Left hindlimb (tissue), 1 donor: ENCODE data around the gene CALU.
A peak's percentile ranks its signal among the peaks of the same experiment; 100 is the strongest.

Experiments used
- DNase-seq: peaks from one replicate; pipeline ENCODE4 v3.0.0-alpha.2; 2018

Gene CALU

GRCh38 chr7:128725531-128725930 lies 13.6 kb upstream of the CALU start:
- no peak for DNase-seq

GRCh38 chr7:128726059-128726736 lies 13.0 kb upstream of the CALU start:
- no peak for DNase-seq

DNA sequence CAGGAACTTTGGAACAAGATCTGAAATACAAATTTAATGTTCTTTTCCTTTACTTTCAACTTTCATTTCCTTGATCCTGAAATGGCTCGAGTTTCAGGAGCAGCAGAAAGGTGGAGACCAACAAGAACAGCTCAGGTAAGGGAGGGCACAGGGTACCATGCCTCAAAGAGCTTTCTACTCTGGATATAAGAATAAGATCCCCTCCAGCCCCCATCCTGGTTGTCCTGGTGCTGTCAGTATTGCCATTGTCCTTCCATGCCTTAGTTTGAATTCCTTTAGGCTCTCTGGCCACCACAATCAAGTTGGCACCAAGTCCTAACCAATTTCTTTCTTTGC lies 12.5 kb upstream of the CALU start:
- no peak for DNase-seq

DNA sequence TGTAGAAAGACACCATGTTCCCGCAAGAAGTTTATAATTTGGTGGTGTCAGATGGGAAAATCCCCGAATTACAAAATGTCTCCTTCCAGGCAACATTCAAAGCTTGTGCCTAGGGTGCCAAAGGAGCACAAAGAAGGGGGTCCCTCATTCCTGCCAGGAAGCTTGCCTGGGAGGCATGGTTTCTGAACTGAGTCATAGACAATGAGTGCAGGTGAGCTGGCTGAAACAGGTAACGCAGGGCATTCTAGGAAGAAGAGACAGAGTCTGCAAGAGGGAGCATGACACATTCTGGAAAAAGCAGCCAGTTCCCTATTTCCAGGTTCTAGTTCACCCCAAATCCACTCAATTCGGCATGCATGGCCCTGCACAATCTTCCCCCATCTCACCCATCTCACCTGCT lies 11.9 kb upstream of the CALU start:
- DNase-seq: no peak

DNA sequence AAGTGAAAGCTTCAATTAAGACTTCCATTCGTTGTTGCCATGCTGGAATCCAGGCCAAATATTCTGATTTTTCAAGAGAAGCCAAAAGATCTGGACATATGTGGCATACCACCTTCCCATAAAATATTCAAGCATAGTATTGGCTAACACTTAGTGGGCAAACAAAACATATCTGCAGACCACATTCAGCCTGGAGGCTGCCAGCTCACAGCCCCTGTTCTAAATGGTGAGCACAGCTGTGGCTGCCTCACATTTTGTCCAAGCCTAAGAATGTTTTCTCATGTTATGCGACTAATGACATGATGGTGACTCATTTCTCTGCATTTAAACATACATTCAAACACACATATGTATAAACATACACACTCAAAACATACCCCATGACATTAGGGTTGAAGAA lies 10.6 kb upstream of the CALU start:
- peak; percentile 61 for DNase-seq

DNA sequence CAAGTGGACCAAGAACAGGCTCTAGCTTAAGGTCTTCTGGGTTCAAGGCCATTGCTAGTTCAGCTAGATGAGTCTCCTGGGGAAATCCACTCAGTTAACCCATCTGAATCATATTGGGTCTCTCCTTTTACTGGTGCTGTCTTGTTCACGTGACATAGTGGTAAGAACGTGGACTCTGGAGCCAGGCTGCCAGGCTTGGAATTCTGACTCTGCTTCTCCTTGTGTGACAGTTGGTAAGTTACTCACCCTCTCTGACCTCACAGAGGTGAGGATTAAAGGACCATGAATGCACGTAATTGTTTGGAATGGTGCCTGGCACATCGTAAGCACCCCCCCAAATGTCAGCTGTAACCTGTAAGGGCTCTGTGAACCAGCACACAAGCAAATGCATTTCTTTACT lies 9.7 kb upstream of the CALU start:
- no peak for DNase-seq

DNA sequence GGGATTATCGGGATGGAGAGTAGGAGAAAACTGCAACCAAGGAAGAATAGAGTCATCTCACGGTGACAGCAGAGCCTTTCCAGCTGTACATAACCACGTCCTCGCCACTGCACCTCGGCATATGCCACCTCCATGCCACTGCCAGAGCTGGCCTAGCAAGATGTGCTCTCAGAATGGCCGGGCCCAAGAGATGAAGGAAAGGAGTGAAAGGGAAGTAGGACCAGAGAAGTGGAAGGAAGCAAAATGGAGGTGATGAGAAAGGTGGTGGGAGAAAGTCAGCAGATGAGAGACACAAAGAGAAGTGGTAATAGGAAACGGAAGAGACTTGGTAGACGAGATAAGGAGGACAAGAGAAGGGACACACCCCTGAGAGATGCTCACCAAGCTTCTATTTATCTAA lies 8.0 kb upstream of the CALU start:
- no peak for DNase-seq

DNA sequence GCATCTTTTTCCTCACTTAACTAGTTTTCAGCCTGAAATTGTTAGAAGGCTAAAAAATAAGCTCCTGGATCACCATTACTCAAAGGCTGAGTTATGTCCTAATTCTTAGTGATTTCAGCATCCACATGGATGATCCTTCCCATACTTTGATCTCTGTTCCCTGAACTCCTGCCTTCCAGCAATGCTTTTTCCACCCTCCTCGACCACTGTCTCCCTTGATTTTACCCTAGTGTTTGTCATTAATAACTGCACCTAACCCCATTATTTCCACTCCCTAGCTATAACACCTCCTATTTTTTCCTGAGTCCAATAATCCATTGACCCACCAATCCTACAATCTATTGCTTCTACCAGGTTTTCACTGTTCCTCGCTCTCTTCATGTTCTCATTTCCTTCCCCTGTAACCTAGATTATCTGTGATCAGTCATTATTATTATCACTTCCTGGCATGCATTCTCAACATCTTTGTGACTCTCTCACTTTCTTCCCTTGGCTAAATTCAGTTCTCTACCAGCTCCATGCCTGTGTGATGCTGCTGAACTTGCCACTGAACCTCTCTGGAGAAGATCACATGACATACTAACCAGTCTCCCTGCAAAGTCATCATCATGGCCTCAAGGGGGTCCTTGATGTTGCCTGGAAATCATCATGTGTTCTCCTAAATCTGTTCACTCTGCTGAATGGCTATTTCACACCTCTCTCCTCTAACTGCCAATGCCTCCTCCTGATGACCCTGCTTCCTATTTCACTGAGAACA lies 6.5 kb upstream of the CALU start:
- DNase-seq: no peak

- no peak for DNase-seq
These were observed 5.9 kb upstream of the CALU start for GRCh38 chr7:128733278-128733645.

DNA sequence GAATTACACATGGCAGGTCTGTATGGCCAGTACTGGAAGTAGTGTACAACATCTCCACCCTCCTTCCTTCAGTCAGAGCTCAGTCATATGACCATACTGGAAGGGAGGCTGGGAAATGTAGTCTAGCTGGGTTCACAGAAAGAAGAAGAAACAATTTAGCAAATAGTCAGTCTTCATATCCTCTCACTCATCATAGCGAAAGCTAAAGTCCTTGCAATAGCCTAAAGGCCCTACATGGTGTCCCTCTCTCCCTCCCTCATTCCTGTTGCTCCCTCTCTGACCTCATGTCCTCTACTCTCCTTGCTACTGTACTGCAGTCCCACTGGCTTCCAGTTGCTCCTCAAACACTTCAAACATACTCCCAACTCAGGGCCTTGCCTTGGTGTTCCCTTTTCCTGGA lies 4.3 kb upstream of the CALU start:
- no peak for DNase-seq

DNA sequence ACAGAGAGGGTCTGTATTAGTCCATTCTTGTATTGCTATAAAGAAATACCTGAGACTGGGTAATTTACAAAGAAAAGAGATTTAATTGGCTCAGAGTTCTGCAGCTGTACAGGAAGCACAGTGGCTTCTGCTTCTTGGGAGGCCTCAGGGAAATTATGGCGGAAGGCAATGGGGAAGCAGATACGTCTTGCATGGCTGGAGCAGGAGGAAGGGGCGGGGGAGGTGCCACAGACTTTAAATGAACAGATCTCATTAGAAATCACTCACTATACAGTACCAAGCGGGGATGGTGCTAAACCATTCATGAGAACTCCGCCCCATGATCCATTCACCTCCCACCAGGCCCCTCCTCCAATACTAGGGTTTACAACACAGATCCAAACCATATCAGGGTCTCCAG lies 3.7 kb upstream of the CALU start:
- DNase-seq: no peak

GRCh38 chr7:128737441-128737840 lies 1.7 kb upstream of the CALU start:
- DNase-seq: no peak

DNA sequence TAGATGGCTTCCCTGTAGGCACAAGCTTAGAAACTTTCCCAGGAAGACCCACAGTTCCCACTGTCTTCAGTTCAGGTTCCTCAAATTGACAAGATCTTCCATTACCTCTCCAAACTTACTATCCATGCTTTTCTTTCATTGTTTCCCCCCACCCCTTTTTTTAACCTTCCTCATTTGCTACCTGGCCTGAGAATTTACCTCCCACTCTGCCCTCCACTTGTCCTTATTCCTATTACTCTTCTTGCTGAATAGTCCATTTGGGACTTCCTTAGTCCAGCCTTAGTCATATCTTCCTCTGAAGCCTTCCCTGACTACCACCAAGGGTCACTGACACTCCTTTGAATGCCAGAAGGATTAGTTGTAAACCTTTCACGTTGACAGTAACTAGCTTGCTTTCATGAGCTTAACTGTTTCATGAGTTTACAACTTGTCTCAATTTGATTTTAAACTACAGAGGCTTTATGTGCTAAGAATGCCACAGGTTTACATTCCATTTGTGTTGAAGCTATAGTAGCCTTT lies 1.2 kb upstream of the CALU start:
- no peak for DNase-seq

DNA sequence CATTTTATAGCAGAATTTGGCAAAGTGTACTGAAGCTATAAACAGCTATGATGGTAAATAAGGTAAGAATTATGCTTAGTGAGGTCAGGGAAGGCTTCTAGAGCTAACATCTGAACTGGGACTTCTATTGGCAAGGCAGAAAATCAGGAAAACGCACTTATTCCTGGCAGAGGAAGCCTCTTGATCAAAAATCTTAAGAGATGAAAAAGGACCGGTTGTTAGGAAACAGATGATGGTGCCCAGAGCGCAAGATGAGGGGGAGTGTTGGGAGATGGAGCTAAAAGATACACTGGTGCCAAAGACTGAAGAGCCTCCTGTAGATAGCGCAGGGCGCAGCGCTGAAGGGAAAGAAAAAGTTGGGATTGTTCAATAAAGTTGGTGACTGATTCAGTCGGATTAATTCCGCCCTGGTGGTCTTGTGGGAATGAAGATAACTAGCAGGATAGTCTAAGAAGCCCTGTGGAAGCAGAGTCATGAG lies 550 bp upstream of the CALU start:
- DNase-seq: no peak

GRCh38 chr7:128739990-128740682 lies 977 bp downstream of the CALU start:
- DNase-seq: no peak

- DNase-seq: no peak
These were observed 1.8 kb downstream of the CALU start for GRCh38 chr7:128740996-128741395.

DNA sequence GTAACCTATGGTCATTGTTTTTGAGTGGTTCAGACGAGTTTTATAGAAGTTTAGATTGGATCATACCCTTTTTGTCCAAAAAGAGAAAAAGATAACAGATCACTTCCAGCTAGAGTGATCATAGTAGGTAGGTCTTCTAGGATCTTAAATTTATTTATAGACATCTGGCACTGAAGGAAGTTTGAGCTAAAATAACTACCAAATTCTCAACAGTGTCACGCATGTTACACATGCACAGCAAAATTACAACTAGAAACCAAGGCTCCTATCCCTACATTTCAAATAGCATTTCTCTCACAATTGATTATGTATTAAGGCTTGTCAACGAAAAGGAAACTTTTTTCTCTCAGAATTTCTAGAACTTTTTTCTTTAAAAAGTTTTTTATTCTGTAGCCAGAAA lies 2.3 kb downstream of the CALU start:
- no peak for DNase-seq

DNA sequence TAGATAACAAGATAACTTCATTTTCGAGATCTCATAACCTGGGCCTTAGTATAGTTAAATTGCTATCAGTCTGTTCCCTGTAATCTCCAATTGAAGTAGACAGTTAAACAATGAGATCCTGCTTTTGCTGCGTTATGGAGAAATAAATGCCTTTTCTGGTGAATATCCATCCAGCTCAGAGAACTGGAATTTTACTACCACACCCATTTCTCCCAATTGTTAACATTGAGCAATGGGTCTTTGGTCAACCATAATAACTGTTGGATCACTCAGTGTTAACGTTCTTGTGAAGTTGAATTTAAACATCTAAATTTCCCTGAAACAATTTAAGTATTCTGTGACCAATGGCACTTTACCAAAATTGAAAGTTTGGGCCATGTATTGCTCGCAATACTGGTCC lies 3.0 kb downstream of the CALU start:
- DNase-seq: no peak

DNA sequence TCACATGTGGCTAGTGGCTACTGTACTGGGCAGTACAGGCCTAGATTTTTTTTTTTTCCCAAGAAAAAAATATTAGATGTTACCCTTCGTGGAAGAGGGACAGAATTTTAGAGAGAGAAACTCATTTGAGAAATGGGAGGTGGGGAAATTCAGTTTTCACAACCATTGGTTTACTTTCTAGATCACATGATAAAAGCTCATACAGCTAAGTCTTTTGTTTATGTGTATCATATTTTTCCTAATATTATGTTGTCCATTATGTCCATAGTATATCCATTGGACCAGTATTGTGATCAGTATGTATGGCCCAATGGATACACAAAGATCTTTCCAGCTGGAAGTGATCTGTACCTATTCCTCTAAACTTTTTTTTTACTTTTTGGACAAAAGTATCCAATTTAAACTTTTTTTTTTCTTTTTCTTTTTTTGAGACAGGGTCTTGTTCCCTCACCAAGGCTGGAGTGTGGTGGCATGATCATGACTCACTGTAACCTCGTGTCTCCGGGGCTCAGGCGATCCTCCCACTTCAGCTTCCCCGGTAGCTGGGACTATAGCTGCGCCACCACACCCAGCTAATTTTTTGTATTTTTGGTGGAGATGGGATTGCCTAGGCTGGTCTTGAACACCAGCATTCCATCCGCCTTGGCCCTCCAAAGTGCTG lies 4.1 kb downstream of the CALU start:
- DNase-seq: no peak

DNA sequence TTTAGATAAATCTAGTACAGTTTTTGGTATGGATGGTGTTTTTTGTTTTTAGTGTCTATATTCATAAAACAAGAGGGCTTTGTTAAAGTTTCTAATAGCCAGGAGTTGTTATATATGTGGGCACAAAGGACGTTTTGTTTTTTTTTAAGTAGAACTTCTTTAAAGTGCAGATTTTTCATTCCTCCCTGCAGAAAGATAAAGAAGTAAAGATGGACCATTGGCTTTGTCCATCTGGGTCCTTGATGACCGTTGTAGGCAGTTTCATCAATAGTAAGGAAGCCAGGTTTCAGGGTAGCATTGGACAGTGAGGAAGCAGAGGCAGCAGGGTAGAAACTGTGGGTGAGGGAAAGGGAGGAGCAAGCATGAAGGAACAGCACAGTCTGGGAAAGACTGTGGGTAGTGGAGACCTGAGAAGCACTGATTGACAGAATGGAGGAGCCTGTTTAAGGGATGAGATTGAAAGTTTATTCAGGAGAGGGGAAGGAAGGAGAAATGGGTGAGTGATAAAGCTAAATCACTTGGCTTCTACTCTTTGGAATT lies 5.3 kb downstream of the CALU start:
- DNase-seq: no peak

- DNase-seq: no peak
These were observed 6.5 kb downstream of the CALU start for GRCh38 chr7:128745706-128746105.

GRCh38 chr7:128747327-128748079 lies 8.3 kb downstream of the CALU start:
- no peak for DNase-seq
